GM21447 (cell line): ENCODE measurements around the gene KLHL7.
"Not testable (repeated sequence)": the region's sequence is repeated elsewhere in the genome, so short reads cannot be mapped to it uniquely, and the experiment has no call there.

ENCODE experiments used
- ATAC-seq: cut with Tn5 transposase; IDR thresholded peaks from one replicate; pipeline ENCODE4 v1.9.1; 2021; ENCODE audit not compliant: unreplicated experiment

Gene KLHL7

GRCh38 chr7:23168111-23168885, 62.7 kb downstream of the KLHL7 start:
- ATAC-seq, result no peak

DNA sequence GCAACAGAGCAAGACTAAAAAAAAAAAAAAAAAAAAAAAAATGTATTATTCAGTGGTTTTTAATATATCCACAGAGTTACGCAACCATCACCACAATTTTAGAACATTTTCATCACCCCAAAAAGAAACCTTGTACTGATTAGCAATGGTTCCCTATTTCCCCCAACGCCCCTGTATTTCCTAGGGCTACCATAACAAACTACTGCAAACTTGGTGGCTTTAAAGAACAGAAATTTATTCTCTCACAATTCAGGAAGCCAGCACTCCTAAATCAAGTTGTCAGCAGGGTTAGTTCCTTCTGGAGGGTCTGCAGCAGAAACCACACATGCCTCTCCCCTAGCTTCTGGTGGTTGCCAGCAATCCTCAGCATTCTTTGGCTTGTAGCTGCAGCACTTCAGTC, 70.4 kb downstream of the KLHL7 start:
- ATAC-seq, result no peak

DNA sequence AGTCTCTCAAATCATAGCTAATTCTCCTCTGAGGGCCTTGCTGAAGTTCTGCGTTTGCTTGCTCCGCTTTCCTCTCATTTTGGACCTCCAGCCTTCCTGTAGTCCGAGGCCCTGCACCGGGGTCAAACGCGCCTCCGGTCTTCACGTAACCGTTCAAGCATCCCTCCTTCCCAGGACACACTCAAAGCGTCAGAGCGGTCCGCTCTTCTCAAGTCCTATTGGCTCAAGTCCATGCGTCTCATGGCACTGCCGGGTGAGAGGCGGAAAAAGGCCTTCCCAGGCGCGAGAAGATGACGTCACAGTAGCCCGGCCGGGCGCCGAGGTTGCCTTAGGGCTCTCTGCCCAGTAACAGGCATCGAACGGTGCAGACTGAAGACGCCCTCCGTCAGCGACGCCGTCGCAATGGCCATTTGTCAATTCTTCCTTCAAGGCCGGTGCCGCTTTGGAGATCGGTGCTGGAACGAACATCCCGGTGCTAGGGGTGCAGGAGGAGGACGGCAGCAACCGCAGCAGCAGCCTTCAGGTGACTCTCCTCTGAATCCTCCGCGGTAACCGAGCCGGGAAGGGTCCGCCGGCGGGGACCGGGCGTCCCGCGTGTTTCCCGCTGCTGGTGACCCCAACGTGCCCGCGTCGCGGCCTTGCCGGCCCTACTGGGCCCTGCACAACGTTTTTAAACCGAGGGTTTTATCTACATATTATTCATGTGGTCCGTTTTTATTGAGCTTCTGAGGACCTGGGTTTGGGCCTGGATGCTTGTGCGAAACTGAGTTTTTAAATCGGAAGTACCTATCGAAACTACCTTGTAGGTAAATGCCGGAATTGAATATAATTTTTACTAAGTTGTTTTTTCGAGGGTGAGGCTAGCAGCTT, 76.3 kb downstream of the KLHL7 start, which contains the start of gene NUP42:
Gene NUP42, plus strand, starts transcription at position 365 of the 870 bp plus-strand sequence. Its CDS starts 38 bp downstream, at position 403.
- peak; percentile 97 for ATAC-seq

- no peak for ATAC-seq
Observed at GRCh38 chr7:23183279-23184012, 77.9 kb downstream of the KLHL7 start.

DNA sequence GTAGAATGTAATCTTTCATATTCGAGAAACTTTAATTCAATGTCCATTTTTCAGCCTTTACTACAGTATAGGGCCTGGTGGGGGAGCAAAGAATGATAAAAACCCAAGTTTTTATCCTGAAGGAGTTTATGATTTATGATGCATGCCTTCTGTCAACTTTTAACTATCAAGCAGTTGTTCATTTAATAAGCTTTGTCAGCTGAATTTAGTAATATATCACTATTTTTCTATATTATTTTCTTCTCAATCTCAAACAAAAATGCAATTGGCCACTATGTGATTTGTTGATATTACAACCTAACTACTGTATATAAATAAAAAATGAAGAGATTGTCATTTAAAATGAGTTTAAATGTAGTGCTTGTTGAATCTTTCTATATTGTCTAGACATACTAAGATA, 78.7 kb downstream of the KLHL7 start:
- ATAC-seq, result no peak

GRCh38 chr7:23184709-23185359, 79.2 kb downstream of the KLHL7 start:
- no peak for ATAC-seq

DNA sequence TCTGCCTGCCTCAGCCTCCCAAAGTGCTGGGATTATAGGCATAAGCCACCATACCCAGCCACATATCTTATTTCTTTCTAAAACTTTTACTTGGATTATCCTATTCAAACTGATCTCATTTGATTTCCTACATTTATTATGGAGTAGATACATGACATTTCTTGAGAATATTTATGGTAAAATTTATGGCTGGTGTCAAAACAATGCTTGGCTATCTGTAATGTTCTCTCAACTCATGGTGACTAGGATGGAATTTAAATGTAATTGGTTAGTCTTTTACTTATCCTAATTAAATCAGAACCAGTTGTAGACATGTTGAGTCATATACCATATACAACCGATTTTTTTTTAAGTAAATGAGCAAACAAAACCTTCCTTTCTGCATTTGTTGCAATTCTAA, 80.4 kb downstream of the KLHL7 start:
- no peak for ATAC-seq

GRCh38 chr7:23191022-23191421, 85.4 kb downstream of the KLHL7 start:
- ATAC-seq, result no peak

DNA sequence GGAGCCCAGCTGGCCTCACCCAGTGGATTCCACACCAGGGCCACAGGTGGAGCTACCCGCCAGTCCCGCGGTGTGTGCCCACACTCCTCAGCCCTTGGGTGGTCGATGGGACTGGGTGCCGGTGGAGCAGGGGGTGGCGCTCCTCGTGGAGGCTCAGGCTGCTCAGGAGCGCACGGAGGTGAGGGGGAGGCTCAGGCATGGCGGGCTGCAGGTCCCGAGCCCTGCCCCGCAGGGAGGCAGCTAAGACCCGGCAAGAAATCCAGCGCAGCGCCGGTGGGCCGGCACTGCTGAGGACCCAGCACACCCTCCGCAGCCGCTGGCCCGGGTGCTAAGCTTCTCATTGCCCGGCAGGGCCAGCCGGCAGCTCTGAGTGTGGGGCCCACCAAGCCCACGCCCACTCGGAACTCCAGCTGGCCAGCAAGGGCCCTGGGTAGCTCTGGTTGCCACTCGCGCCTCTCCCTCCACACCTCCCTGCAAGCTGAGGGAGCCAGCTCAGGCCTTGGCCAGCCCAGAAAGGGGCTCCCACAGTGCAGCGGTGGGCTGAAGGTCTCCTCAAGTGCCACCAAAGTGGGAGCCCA, 88.2 kb downstream of the KLHL7 start:
- ATAC-seq, result not testable (repeated sequence)

DNA sequence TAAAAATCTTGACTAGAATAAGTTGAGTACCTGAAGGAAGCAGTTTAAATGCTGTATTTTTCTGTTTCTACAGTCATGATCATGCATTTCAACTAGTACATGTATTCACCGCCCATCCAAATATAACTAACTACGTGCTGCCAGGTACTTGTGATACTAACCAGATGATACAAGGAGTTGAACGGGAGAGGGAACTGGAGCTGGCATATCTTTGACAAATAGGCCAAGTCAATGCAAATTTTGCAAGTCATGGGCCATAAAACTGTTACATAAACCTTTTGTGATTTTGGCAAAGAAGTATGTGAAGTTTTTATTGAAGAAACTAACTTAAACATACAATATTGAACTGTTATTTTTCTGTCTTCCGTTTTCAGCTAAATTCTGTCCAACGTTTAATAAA, 90.7 kb downstream of the KLHL7 start:
- no peak for ATAC-seq

DNA sequence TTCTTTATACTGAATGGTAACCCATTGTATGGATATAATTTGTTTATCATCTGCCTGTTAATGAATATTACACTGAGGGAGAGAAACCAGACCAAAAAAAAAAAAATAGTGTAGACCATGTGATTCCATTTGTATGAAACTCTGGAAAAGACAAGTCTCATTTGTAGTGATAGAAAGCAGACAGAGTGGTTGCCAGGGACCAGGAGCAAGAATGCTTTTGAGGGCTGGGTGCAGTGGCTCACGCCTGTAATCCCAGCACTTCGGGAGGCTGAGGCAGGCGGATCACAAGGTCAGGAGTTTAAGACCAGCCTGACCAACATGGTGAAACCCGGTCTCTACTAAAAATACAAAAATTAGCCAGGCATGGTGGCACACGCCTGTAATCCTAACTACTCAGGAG, 92.2 kb downstream of the KLHL7 start:
- not testable (repeated sequence) for ATAC-seq

DNA sequence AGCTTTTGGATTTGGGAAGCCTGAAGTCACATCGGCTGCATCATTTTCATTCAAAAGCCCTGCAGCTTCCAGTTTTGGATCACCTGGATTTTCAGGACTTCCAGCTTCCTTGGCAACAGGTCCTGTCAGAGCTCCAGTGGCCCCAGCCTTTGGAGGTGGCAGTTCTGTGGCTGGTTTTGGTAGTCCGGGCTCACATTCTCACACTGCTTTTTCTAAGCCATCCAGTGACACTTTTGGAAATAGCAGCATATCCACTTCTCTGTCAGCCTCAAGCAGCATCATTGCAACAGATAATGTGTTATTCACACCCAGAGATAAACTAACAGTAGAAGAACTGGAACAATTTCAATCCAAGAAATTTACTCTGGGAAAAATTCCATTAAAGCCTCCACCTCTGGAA, 94.7 kb downstream of the KLHL7 start:
- no peak for ATAC-seq

- ATAC-seq, result no peak
Observed at GRCh38 chr7:23204241-23204640, 98.7 kb downstream of the KLHL7 start.

DNA sequence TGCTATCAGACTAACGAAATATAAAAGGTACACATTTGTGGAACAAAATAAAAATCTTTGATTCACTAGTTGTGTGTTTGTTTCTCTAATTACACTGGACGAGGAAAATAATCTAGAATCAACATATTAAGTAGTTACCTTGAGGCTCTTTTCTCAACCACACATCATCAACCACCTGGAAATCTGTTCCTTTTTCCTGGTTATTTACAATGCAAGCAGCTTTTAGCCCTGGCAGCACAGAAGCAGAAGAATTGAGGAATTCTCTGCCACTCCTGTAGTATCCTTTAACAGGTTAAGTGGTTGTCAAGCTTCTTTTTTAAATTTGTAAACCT, 100.0 kb downstream of the KLHL7 start:
- ATAC-seq, result no peak

GRCh38 chr7:23205909-23206767, 100.6 kb downstream of the KLHL7 start:
- no peak for ATAC-seq

DNA sequence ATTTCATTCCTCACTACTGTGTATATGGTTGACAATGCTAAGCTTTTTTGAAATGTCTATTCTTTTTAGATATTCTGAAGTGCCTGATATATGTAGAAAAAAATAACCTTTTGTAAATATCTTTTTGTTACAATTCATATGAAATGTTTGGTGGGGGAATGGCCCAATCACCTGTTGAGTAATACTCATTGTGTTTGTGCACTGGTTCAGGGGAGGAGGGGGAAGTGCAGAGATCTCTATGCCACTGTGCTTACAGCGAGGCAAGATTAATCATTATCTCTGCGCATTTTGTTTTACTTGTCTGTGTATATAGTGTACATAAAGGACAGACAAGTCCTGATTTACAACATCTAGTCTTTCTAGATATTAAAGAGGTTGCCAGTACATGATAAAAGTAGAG, 101.4 kb downstream of the KLHL7 start:
- no peak for ATAC-seq

DNA sequence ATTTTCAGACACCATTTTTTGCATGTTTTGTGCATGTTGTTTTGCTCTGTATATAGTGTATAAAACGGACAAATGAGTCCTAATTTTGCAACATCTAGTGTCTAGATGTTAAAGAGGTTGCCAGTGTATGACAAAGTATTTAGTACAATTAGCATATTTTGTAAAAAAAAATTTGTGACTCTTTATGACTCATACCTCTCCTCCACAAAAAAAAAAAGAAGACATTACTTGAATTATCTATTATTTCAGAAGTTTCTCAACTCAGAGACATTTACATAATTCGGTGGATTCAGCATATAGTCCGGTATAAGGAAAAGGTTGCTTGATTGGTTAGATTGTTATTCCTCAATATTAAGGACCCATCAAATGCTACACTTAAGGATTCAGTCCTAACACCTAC, 102.3 kb downstream of the KLHL7 start:
- ATAC-seq, result no peak

DNA sequence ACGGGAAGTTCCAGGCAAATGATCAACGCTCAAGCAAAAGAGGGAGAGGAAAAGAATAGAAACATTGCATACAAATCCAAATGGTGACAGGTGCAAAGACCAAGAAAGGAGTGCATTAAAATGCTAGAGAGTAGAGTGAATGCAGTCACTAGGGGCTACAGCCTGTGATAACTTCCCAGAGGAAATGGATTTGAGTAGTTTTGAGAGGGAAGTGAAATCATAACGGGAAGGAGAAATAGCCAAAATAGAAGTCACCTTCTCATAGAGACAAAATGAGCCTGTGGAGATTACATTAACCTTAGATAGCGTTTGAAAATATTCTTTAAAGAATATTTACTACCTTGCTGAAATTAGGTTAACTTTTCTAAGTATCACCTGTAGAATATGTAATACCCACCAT, 102.7 kb downstream of the KLHL7 start:
- no peak for ATAC-seq

- ATAC-seq, result no peak
Observed at GRCh38 chr7:23210506-23210905, 104.9 kb downstream of the KLHL7 start.

DNA sequence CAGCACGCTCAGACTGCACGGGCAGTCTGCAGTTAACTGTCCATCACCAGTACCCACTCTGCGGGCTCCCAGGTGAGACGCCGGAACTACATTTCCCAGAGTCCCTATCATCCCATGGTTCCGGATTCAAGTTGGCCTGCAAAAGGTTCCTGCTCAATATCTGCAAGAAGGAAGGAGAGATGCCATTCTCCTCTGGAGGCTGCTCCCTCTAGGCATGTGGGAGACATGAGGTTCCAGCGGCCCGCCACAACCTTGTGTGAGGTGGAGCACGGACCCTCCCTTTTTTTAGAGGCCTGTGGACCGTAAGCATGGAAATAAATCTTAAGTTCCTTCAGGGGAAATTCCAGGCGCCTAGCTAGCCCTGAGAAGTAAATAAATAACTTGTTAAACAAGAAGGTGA, 106.0 kb downstream of the KLHL7 start:
- ATAC-seq, result no peak
